Mesothelial cell of epicardium (in vitro differentiated cells): Measurements from ENCODE around the gene CHP1. TPM values are rescaled to one million over a fixed set of nuclear protein-coding genes. Genes with fewer than 3 reads are reported as not detected.
"Not testable (repeated sequence)": the region's sequence is repeated elsewhere in the genome, so short reads cannot be mapped to it uniquely, and the experiment has no call there.

Experiments used
- DNase-seq, 2 experiments: peaks; one replicate each; pipeline ENCODE4 v3.0.0; 2021; ENCODE audit warnings: low spot score in 2 of 2; ENCODE audit not compliant: unreplicated experiment in 2 of 2
- H3K27ac Mint-ChIP-seq: 2 replicates; pipeline ENCODE4 v1.8.0; 2021; ENCODE audit warnings: mixed read lengths
- H3K27me3 Mint-ChIP-seq: 2 replicates; pipeline ENCODE4 v1.8.0; 2021; ENCODE audit warnings: low read depth, mixed read lengths
- H3K36me3 Mint-ChIP-seq: 2 replicates; pipeline ENCODE4 v1.8.0; 2021; ENCODE audit warnings: mixed read lengths
- H3K4me1 Mint-ChIP-seq: 2 replicates; pipeline ENCODE4 v1.8.0; 2021; ENCODE audit warnings: mixed read lengths
- H3K4me3 Mint-ChIP-seq: 2 replicates; pipeline ENCODE4 v1.8.0; 2021; ENCODE audit warnings: mild to moderate bottlenecking, moderate library complexity, mixed read lengths
- H3K9me3 Mint-ChIP-seq: 2 replicates; pipeline ENCODE4 v1.8.0; 2021; ENCODE audit warnings: mixed read lengths
- CTCF ChIP-seq: fragments of 200-600 bp; sonication (generic); IDR thresholded peaks from one replicate; pipeline ENCODE4 v1.5.0; 2021; ENCODE audit warnings: antibody characterized with exemption; ENCODE audit not compliant: unreplicated experiment
- total RNA-seq: library from RNA; stranded (reverse); gene quantifications from 3 replicates; pipeline ENCODE4 v1.2.1, GENCODE V29; 2021

The CHP1 gene
- total RNA-seq, 1 donor from 2014 or later, result 51.8 TPM

- Mint-ChIP-seq H3K27me3 (no peaks in the 10 kb centered on the region), H3K4me3 (no peak overlapping the region), H3K9me3 (no peaks in the 10 kb centered on the region), H3K27ac (no peak overlapping the region), H3K36me3 (peaks cover 13% of the 10 kb centered on the region), H3K4me1 (peaks cover 11% of the 10 kb centered on the region)
- no peak for DNase-seq
- TF ChIP-seq CTCF, result no peak
Measured at GRCh38 chr15:41256577-41257038, 25.5 kb downstream of the CHP1 start.

DNA sequence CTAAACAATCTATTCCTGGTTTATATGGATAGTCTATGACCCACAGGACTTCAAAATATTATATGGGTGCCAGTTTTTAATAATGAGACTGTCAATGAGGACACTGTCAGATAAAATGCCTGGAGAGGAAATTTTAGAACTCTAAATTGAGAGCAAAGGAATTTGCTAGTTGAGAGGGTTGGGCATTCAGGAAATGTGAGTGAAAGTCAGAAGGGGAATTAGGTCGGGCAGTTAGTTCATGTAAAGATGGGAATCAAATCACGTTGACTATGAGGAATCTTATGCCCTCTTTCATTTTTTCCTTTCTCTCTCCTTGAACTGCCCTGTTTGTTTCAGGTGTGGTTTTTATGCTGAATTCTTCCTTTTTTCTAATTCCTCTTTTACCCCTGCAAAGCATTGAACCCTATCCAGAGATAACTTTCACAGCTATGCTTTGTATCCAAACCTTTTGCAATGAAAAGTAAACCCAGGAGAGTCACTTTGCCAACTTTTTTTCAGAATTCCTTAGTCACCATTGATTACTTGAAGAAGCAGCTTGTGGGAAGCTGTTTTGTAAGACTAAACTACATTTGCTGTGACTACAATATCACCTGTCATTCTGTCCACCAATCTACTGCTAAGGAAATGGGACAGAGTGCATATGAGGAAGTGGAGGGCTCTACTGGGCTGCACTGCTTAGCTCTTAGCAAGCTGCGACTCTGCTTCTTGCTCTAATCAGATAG, 27.8 kb downstream of the CHP1 start:
- Mint-ChIP-seq H3K4me3 (no peak overlapping the region), H3K27ac (peak overlapping the region; percentile 76), H3K9me3 (no peaks in the 10 kb centered on the region), H3K36me3 (peaks cover 26% of the 10 kb centered on the region), H3K27me3 (no peaks in the 10 kb centered on the region), H3K4me1 (peaks cover 14% of the 10 kb centered on the region)
- TF ChIP-seq CTCF, result no peak
- DNase-seq, result no peak

DNA sequence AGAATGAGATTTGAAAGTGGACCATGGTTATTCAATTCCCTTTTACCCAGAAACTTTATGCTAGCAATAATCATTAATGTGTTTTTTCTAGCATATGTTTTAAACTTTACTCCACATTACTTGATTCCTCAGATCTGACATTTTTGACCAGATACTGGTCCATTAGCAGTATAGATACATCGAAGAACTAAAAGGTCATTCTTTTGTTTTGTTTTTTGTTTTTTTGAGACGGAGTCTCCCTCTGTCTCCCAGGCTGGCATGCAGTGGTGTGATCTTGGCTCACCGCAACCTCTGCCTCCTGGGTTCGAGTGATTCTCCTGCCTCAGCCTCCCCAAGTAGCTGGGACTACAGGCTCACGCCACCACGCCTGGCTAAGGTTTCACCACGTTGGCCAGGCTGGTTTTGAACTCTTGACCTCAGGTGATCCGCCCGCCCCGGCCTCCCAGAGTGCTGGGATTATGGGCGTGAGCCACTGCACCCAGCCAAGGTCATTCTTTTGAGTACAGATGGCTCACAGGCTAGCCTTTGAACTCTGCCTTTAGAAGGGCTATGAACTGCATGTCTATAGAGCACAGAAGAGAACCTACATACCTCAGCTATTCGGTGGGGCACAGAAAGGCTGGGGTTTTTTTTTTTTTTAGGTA, 28.6 kb downstream of the CHP1 start:
- Mint-ChIP-seq H3K36me3 (peaks cover 21% of the 10 kb centered on the region), H3K27ac (peak overlapping the region; percentile 34), H3K4me1 (peaks cover 18% of the 10 kb centered on the region), H3K4me3 (no peak overlapping the region), H3K9me3 (no peaks in the 10 kb centered on the region), H3K27me3 (no peaks in the 10 kb centered on the region)
- no peak for TF ChIP-seq CTCF
- no peak for DNase-seq

DNA sequence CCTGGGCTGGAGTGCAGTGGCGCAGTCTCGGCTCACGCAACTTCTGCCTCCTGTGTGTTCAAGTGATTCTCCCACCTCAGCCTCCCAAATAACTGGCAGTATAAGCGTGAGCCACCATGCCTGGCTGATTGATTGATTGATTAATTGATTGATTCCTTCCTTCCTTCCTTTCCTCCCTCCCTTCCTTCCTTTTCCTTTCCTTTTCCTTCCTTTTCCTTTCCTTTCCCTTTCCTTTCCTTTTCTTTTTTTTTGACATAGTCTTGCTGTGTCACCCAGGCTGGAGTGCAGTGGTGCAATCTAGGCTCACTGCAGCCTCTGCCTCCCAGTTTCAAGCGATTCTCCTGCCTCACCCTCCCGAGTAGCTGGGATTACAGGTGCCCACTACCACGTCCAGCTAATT, 29.9 kb downstream of the CHP1 start:
- H3K4me3 Mint-ChIP-seq, H3K27me3 Mint-ChIP-seq, H3K9me3 Mint-ChIP-seq, DNase-seq, H3K27ac Mint-ChIP-seq: not testable (repeated sequence)
- H3K36me3 Mint-ChIP-seq, result peaks cover 23% of the 10 kb centered on the region
- peaks cover 18% of the 10 kb centered on the region for H3K4me1 Mint-ChIP-seq

DNA sequence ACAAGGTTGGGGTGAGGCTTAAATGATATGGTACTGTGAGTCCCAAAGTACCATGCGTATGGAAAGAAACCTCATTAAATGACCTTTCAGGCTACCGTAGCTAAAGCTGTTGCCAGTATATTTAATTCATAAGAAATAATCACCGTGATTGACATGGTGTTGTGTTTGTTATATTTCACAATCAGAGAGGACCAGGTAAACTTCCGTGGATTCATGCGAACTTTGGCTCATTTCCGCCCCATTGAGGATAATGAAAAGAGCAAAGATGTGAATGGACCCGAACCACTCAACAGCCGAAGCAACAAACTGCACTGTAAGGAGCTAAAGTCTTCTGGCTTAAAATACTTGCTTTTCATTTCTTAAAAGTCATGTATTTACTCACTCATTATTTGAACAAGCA, 31.5 kb downstream of the CHP1 start:
- no peak for DNase-seq
- no peak overlapping the region for H3K4me3 Mint-ChIP-seq
- H3K36me3 Mint-ChIP-seq, result peaks cover 29% of the 10 kb centered on the region
- no peak for TF ChIP-seq CTCF
- H3K4me1 Mint-ChIP-seq, result peaks cover 14% of the 10 kb centered on the region
- H3K27ac Mint-ChIP-seq, result no peak overlapping the region
- no peaks in the 10 kb centered on the region for H3K9me3 Mint-ChIP-seq
- H3K27me3 Mint-ChIP-seq, result no peaks in the 10 kb centered on the region

DNA sequence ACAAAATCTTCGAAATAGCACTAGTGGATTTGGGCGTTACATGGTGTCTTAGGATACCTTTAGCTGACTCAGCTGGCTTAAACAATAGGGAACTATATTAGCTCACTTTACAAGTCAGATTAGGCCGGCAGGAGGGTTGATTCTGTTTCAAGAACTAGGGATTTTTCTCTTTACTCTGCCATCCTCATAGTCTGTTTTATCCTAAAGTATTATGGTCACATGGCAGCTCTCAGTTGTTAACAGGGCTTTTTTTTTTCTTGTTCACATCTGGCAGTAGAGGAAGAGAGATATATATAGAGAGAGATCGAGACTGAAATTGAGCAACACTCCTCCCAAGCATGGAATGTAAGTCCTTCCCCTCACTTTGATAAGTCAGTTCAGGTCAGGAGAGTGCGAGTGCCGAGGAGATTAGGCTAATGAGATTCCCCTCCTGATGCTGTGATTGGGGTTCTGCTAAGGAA, 32.9 kb downstream of the CHP1 start:
- Mint-ChIP-seq H3K4me1 (peaks cover 11% of the 10 kb centered on the region), H3K36me3 (peaks cover 30% of the 10 kb centered on the region), H3K27me3 (no peaks in the 10 kb centered on the region), H3K27ac (peak overlapping the region; percentile 94), H3K4me3 (no peak overlapping the region), H3K9me3 (no peaks in the 10 kb centered on the region)
- DNase-seq, result no peak
- no peak for TF ChIP-seq CTCF
